GM23338 (cell line): Measurements from ENCODE around the gene ANKRD60. TPM values are rescaled to one million over a fixed set of nuclear protein-coding genes. Genes with fewer than 3 reads are reported as not detected.

ENCODE experiments used
- ATAC-seq: fragments of 200-7000 bp; cut with Tn5 transposase; 3 replicates; pipeline ENCODE4 v1.9.1; 2020
- DNase-seq: peaks from one replicate; pipeline ENCODE4 v3.0.0-alpha.2; 2015; ENCODE audit warnings: low spot score
- H2AFZ ChIP-seq: fragments of 200-600 bp; sonication (generic); 2 replicates; pipeline ENCODE4 v1.8.0; 2016; ENCODE audit warnings: antibody characterized with exemption, mild to moderate bottlenecking, moderate library complexity
- H3F3A ChIP-seq: fragments of 200-600 bp; sonication (generic); replicated peaks from 2 replicates; pipeline ENCODE4 v1.8.0; 2017; ENCODE audit warnings: antibody characterized with exemption, mixed run types, low read depth
- H3K27ac ChIP-seq: fragments of 200-600 bp; sonication (generic); 2 replicates; pipeline ENCODE4 v1.6.1; 2016; ENCODE audit warnings: low read depth
- H3K27me3 ChIP-seq: fragments of 200-600 bp; sonication (generic); 2 replicates; pipeline ENCODE4 v1.8.0; 2016; ENCODE audit warnings: mild to moderate bottlenecking, mixed run types, moderate library complexity; ENCODE audit not compliant: insufficient read depth
- H3K36me3 ChIP-seq: fragments of 200-600 bp; sonication (generic); 2 replicates; pipeline ENCODE4 v1.8.0; 2016; ENCODE audit warnings: mild to moderate bottlenecking; ENCODE audit not compliant: insufficient read depth
- H3K4me1 ChIP-seq: fragments of 200-600 bp; sonication (generic); 2 replicates; pipeline ENCODE4 v1.8.0; 2016; ENCODE audit warnings: mild to moderate bottlenecking, moderate library complexity; ENCODE audit not compliant: insufficient read depth
- H3K4me2 ChIP-seq: fragments of 200-600 bp; sonication (generic); 2 replicates; pipeline ENCODE4 v1.7.1; 2017; ENCODE audit warnings: mixed run types
- H3K4me3 ChIP-seq: fragments of 200-600 bp; sonication (generic); 2 replicates; pipeline ENCODE4 v1.6.1; 2016; ENCODE audit warnings: mixed run types
- H3K79me2 ChIP-seq: fragments of 200-600 bp; sonication (generic); replicated peaks from 2 replicates; pipeline ENCODE4 v1.8.0; 2017; ENCODE audit warnings: mild to moderate bottlenecking; ENCODE audit not compliant: insufficient read depth
- H3K9me2 ChIP-seq: fragments of 200-600 bp; sonication (generic); 2 replicates; pipeline ENCODE4 v1.8.0; 2017; ENCODE audit not compliant: insufficient read depth
- H4K20me1 ChIP-seq: fragments of 200-600 bp; sonication (generic); replicated peaks from 2 replicates; pipeline ENCODE4 v1.8.0; 2017; ENCODE audit warnings: mild to moderate bottlenecking; ENCODE audit not compliant: insufficient read depth
- H3K27ac Mint-ChIP-seq: 2 replicates; pipeline ENCODE4 v1.8.0; 2020; ENCODE audit warnings: inconsistent platforms, mild to moderate bottlenecking, moderate library complexity, mixed read lengths
- H3K27me3 Mint-ChIP-seq: 3 replicates; pipeline ENCODE4 v1.8.0; 2022; ENCODE audit warnings: low read depth, mild to moderate bottlenecking, moderate library complexity, mixed read lengths, inconsistent platforms; ENCODE audit not compliant: insufficient read depth, poor library complexity
- H3K36me3 Mint-ChIP-seq: 3 replicates; pipeline ENCODE4 v1.8.0; 2021; ENCODE audit warnings: low read depth, mild to moderate bottlenecking, inconsistent platforms, moderate library complexity, mixed read lengths
- H3K4me1 Mint-ChIP-seq: 3 replicates; pipeline ENCODE4 v1.8.0; 2020; ENCODE audit warnings: mild to moderate bottlenecking, inconsistent platforms, mixed read lengths
- H3K4me3 Mint-ChIP-seq: 3 replicates; pipeline ENCODE4 v1.8.0; 2021; ENCODE audit warnings: moderate library complexity, mild to moderate bottlenecking, inconsistent platforms, mixed read lengths
- H3K9me3 Mint-ChIP-seq: 3 replicates; pipeline ENCODE4 v1.8.0; 2020; ENCODE audit warnings: moderate library complexity, mild to moderate bottlenecking, inconsistent platforms, mixed read lengths
- CREB1 ChIP-seq: fragments of 250-450 bp; sonication (Bioruptor Pico); IDR thresholded peaks from 2 replicates; pipeline ENCODE4 v1.5.0; 2020; ENCODE audit warnings: low read depth, mild to moderate bottlenecking, moderate library complexity
- CTCF ChIP-seq, 2 experiments: fragments of 200-600 bp in 1 of 2; sonication (generic) in 1 of 2; conservative IDR thresholded peaks; 2 replicates each; pipeline versions ENCODE4 v1.5.1 to v1.6.1; 2016 to 2017; ENCODE audit warnings: antibody characterized with exemption in 2 of 2, low read depth in 2 of 2, mild to moderate bottlenecking in 2 of 2, moderate library complexity in 1 of 2
- JUNB ChIP-seq: IDR thresholded peaks from one replicate; pipeline ENCODE4 v1.6.1; 2016; ENCODE audit warnings: antibody characterized with exemption; ENCODE audit not compliant: unreplicated experiment
- NANOG ChIP-seq: IDR thresholded peaks from 2 replicates; pipeline ENCODE4 v1.6.1; 2016; ENCODE audit warnings: antibody characterized with exemption, borderline replicate concordance
- POLR2AphosphoS5 ChIP-seq: IDR thresholded peaks from 2 replicates; pipeline ENCODE4 v1.6.1; 2016; ENCODE audit warnings: antibody characterized with exemption, low read depth
- ZNF331 ChIP-seq: fragments of 250-450 bp; sonication (Bioruptor Pico); IDR thresholded peaks from 2 replicates; pipeline ENCODE4 v1.5.0; 2020; ENCODE audit warnings: low read depth, mild to moderate bottlenecking, moderate library complexity
- ZNF462 ChIP-seq: fragments of 250-450 bp; sonication (Bioruptor Pico); IDR thresholded peaks from 2 replicates; pipeline ENCODE4 v1.5.0; 2020; ENCODE audit warnings: mild to moderate bottlenecking, moderate library complexity
- polyA plus RNA-seq: library from polyadenylated mRNA; unstranded; fragments of >200 nt; fragmentation: Nextera tagmentation; extraction: Ambion mirVana; gene quantifications from 2 replicates; pipeline ENCODE4 v1.2.1, GENCODE V29; 2016
- total RNA-seq: library from RNA; depleted of rRNA; stranded (reverse); fragments of >200 nt; shearing (Covaris generic); gene quantifications from 2 replicates; pipeline ENCODE4 v1.2.3, GENCODE V29; 2014
- TF ChIP-seq, protein P1 (sequence below): IDR thresholded peaks from one replicate; pipeline ENCODE4 v1.6.1; 2018; ENCODE audit warnings: antibody characterized with exemption; ENCODE audit not compliant: unreplicated experiment

Gene ANKRD60
- total and polyA plus RNA-seq, 2 experiments from 2014 or later = not detected

DNA sequence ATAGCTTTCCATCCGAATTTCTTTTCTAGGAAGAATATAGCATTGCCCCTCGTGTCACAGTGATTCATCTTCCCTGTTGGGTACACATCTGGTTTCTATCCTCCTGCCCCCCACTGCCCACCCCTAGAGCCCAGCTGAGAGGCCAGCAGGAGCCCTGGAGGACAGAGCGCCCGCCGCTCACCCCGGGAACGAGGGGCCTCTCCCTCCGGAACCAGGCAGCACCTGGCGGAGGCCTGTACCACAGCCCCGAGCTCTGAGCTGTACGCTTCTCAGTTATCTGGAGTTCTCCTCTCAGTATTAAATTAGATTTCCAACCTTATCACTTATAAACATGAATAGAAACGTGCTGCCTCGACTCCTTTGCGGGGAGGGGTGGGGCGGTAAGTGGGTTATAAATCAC, 6.0 kb downstream of the ANKRD60 start (continued):
- TF ChIP-seq, protein P1, sequence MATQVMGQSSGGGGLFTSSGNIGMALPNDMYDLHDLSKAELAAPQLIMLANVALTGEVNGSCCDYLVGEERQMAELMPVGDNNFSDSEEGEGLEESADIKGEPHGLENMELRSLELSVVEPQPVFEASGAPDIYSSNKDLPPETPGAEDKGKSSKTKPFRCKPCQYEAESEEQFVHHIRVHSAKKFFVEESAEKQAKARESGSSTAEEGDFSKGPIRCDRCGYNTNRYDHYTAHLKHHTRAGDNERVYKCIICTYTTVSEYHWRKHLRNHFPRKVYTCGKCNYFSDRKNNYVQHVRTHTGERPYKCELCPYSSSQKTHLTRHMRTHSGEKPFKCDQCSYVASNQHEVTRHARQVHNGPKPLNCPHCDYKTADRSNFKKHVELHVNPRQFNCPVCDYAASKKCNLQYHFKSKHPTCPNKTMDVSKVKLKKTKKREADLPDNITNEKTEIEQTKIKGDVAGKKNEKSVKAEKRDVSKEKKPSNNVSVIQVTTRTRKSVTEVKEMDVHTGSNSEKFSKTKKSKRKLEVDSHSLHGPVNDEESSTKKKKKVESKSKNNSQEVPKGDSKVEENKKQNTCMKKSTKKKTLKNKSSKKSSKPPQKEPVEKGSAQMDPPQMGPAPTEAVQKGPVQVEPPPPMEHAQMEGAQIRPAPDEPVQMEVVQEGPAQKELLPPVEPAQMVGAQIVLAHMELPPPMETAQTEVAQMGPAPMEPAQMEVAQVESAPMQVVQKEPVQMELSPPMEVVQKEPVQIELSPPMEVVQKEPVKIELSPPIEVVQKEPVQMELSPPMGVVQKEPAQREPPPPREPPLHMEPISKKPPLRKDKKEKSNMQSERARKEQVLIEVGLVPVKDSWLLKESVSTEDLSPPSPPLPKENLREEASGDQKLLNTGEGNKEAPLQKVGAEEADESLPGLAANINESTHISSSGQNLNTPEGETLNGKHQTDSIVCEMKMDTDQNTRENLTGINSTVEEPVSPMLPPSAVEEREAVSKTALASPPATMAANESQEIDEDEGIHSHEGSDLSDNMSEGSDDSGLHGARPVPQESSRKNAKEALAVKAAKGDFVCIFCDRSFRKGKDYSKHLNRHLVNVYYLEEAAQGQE = no peak
- TF ChIP-seq ZNF331 (CRISPR knock-in tag) = no peak
- no peak for TF ChIP-seq CREB1 (CRISPR knock-in tag)
- TF ChIP-seq NANOG = no peak
- TF ChIP-seq JUNB = no peak
- TF ChIP-seq CTCF (conservative IDR thresholded peaks at IDR 0.05; ENCODE audit: low read depth in 2 of 2) = no peak
- no peak for TF ChIP-seq POLR2AphosphoS5

DNA sequence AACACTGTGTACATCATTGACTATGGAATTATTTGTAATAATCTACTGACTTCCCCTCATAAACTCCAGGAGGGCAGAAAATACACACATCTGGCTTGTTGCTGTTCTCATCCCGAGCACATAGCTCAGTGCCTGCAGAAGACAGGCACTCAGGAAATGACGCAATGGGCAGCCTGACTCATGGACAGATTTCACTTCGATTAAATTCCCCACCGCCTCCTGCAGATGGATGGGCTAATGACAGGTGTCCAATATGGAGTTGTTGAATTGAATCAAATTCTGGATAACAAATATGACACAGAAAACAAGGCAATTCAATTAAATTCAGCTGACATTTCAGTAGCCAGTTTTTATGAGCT, 9.1 kb downstream of the ANKRD60 start:
- DNase-seq (no peak), ATAC-seq (no peak)
- no peaks in the 10 kb centered on the region for H3K4me1 Mint-ChIP-seq
- Histone ChIP-seq H3K4me2 (no peak overlapping the region), H3K79me2 (no peaks in the 10 kb centered on the region), H2AFZ (no peak overlapping the region), H3K4me1 (no peaks in the 10 kb centered on the region), H3K9me2 (no peaks in the 10 kb centered on the region; the same call in 1 of the 2 replicates), H3K4me3 (no peak overlapping the region), H4K20me1 (no peaks in the 10 kb centered on the region), H3K27ac (no peak overlapping the region), H3F3A (no peaks in the 10 kb centered on the region), H3K27me3 (no peaks in the 10 kb centered on the region), H3K36me3 (no peaks in the 10 kb centered on the region; the same call in 1 of the 2 replicates)
- peaks cover 19% of the 10 kb centered on the region for H3K9me3 Mint-ChIP-seq
- no peak overlapping the region for H3K4me3 Mint-ChIP-seq
- peaks cover 6% of the 10 kb centered on the region for H3K36me3 Mint-ChIP-seq
- H3K27ac Mint-ChIP-seq = no peak overlapping the region
- H3K27me3 Mint-ChIP-seq = peaks cover 4% of the 10 kb centered on the region
- no peak for TF ChIP-seq ZNF462
- TF ChIP-seq POLR2AphosphoS5 = no peak
- no peak for TF ChIP-seq CREB1 (CRISPR knock-in tag)
